Endothelial cell (in vitro differentiated cells): ENCODE measurements around the gene DDHD1. TPM values are rescaled to one million over a fixed set of nuclear protein-coding genes. Genes with fewer than 3 reads are reported as not detected.

Experiments
- DNase-seq: peaks from one replicate; pipeline ENCODE4 v3.0.0; 2021; ENCODE audit warnings: low spot score
- H3K27ac Mint-ChIP-seq: one replicate; pipeline ENCODE4 v1.8.0; 2021; ENCODE audit warnings: mixed read lengths, inconsistent platforms; ENCODE audit not compliant: unreplicated experiment
- H3K27me3 Mint-ChIP-seq: one replicate; pipeline ENCODE4 v1.8.0; 2021; ENCODE audit warnings: mild to moderate bottlenecking, moderate library complexity, mixed read lengths, inconsistent platforms; ENCODE audit not compliant: unreplicated experiment
- H3K36me3 Mint-ChIP-seq: one replicate; pipeline ENCODE4 v1.8.0; 2021; ENCODE audit warnings: mild to moderate bottlenecking, low read depth, mixed read lengths, inconsistent platforms; ENCODE audit not compliant: unreplicated experiment
- H3K4me1 Mint-ChIP-seq: one replicate; pipeline ENCODE4 v1.8.0; 2021; ENCODE audit warnings: mild to moderate bottlenecking, mixed read lengths, inconsistent platforms; ENCODE audit not compliant: unreplicated experiment
- H3K4me3 Mint-ChIP-seq: one replicate; pipeline ENCODE4 v1.8.0; 2021; ENCODE audit warnings: mild to moderate bottlenecking, mixed read lengths, inconsistent platforms; ENCODE audit not compliant: unreplicated experiment
- H3K9me3 Mint-ChIP-seq: one replicate; pipeline ENCODE4 v1.8.0; 2021; ENCODE audit warnings: mixed read lengths, inconsistent platforms; ENCODE audit not compliant: unreplicated experiment
- CTCF ChIP-seq: fragments of 200-600 bp; sonication (generic); IDR thresholded peaks from one replicate; pipeline ENCODE4 v1.5.0; 2021; ENCODE audit warnings: antibody characterized with exemption; ENCODE audit not compliant: unreplicated experiment
- total RNA-seq: library from RNA; stranded (reverse); fragmentation: NEBNext Ultra II Directional; extraction: Animal tissue kit (Norgen Biotek cat#: 25700); gene quantifications from one replicate; pipeline ENCODE4 v1.2.1, GENCODE V29; 2021; ENCODE audit not compliant: unreplicated experiment

DDHD1 gene
- total RNA-seq, 1 donor from 2014 or later: 4.1 TPM

GRCh38 chr14:53113989-53114388 lies 39.1 kb downstream of the DDHD1 start:
- DNase-seq: no peak

GRCh38 chr14:53110096-53110495 lies 43.0 kb downstream of the DDHD1 start:
- no peak overlapping the region for H3K4me3 Mint-ChIP-seq
- TF ChIP-seq CTCF: no peak
- no peak overlapping the region for H3K27ac Mint-ChIP-seq
- no peaks in the 10 kb centered on the region for H3K9me3 Mint-ChIP-seq
- no peaks in the 10 kb centered on the region for H3K27me3 Mint-ChIP-seq
- DNase-seq: no peak
- H3K4me1 Mint-ChIP-seq: no peaks in the 10 kb centered on the region
- no peaks in the 10 kb centered on the region for H3K36me3 Mint-ChIP-seq

More at GRCh38 chr14:53113989-53114388, 39.1 kb downstream of the DDHD1 start:
- peaks cover 1% of the 10 kb centered on the region for H3K27me3 Mint-ChIP-seq
- no peaks in the 10 kb centered on the region for H3K9me3 Mint-ChIP-seq
- no peak overlapping the region for H3K27ac Mint-ChIP-seq
- no peak overlapping the region for H3K4me3 Mint-ChIP-seq
- H3K36me3 Mint-ChIP-seq: no peaks in the 10 kb centered on the region
- H3K4me1 Mint-ChIP-seq: no peaks in the 10 kb centered on the region
- TF ChIP-seq CTCF: no peak

DNA sequence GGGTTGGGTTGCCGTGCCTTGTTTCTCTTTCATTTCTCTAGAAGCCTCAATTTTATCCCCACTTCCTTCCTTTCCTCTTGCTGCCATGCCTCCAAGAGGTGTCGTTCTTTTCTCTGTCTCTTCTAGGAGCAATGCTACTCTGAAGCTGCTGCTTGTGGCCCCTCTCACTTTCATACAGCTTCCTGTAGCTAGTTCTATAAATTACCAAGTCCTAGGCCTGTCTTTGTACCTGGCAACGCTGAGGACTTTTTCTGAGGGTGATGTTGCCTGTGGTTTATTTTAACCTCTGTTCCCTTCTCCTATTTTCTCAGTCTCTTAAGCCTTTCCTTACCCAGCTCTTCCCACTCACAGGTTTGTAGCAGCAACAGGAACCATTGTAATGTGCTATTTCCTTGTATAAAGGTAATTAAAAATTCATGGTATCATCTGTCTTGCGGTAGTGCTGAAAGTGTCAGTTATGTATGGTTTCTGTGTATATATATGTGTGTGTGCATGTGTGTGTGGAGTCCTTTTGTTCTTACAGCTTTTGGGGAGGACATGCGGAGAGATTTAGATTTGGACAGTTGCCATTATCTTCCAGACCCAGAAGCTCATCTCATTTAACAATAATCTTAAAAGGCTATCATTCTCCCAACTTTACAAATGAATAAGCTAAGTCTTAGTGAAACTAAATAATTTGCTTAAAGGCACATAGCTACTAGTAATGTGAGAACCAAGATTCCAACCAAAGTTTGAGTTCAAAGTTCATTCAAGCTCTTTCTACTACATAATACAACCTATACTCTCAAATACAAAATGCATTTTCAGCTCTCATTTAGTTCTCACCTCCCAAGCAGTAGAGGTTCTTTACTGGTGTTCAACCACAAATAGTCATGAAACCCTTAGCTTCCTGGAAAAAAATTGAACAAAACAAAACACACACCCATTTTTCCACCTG lies 43.8 kb downstream of the DDHD1 start:
- H3K27me3 Mint-ChIP-seq: no peaks in the 10 kb centered on the region
- no peak for TF ChIP-seq CTCF
- no peaks in the 10 kb centered on the region for H3K4me1 Mint-ChIP-seq
- no peak overlapping the region for H3K27ac Mint-ChIP-seq
- H3K9me3 Mint-ChIP-seq: no peaks in the 10 kb centered on the region
- DNase-seq: no peak
- H3K4me3 Mint-ChIP-seq: no peak overlapping the region
- H3K36me3 Mint-ChIP-seq: no peaks in the 10 kb centered on the region

DNA sequence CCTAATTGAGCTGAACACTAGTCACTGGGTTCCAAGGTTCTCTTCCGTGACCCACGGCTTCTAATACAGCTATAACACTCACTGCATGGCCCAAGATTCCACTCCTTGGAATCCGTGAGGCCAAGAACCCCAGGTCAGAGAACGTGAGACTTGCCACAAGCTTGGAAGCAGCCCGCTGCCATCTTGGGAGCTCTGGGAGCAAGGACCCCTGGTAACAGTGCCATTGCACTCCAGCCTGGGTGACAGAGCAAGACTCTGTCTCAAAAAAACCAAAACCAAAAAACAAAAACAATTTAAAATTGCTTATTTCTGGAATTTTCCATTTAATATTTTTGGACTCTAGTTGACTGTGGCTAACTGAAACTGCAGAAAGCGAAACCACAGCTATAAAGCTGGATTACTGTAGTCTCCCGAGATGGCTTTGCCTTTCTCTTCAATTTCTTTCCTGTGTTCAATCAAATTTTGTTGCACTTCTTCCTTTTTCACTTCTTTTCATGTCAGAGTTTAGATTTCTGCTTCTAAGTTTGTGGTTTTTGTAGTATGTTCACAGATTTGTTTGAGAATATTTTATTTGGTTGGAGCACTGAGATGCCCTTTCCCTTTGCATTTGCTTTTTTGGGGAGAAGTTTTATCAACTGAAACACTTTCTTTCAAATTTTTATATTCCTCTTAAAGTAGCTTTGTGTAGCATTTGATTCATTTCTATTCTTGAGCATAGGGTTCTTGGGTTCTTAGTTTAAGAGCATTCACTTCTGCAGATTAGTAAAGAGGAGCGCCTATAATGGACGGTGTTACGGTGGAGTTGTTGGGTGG lies 44.6 kb downstream of the DDHD1 start:
- no peak for DNase-seq
- no peaks in the 10 kb centered on the region for H3K27me3 Mint-ChIP-seq
- no peaks in the 10 kb centered on the region for H3K4me1 Mint-ChIP-seq
- peak overlapping the region; percentile 34 for H3K27ac Mint-ChIP-seq
- no peak for TF ChIP-seq CTCF
- H3K36me3 Mint-ChIP-seq: no peaks in the 10 kb centered on the region
- H3K4me3 Mint-ChIP-seq: peak overlapping the region; percentile 53
- H3K9me3 Mint-ChIP-seq: no peaks in the 10 kb centered on the region

DNA sequence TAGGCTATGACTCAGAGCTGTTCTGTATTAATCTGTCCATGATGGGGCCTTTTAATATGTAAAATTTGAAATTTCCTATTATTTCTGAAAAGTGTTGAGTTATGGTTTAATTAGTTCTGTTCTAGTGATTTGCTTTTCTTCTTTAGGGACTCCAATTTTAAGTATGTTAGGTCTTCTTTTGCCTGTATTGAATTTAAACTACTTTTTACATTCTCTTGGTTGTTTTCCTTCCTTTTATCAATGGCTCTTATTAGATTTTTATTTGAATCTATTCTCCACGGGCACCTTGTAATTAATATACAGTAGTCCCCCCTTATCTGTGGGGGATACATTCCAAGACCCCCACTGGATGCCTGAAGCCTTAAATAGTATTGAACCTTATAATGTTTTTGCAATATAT lies 46.4 kb downstream of the DDHD1 start:
- Mint-ChIP-seq H3K27me3 (no peaks in the 10 kb centered on the region), H3K36me3 (no peaks in the 10 kb centered on the region), H3K27ac (no peak overlapping the region), H3K4me1 (no peaks in the 10 kb centered on the region), H3K9me3 (no peaks in the 10 kb centered on the region), H3K4me3 (no peak overlapping the region)
- TF ChIP-seq CTCF: no peak
- DNase-seq: no peak
